Testis (tissue), 2 donors: Measurements from ENCODE around the gene SMIM28.

ENCODE experiments used
- CTCF ChIP-seq, 3 experiments: fragments of 450-650 bp in 2 of 3; fragments of 200-600 bp in 1 of 3; sonication (generic) in 1 of 3; IDR thresholded peaks; one replicate each; pipeline ENCODE4 v1.5.1; 2016 to 2019; ENCODE audit warnings: antibody characterized with exemption in 3 of 3, mild to moderate bottlenecking in 2 of 3, moderate library complexity in 1 of 3
- POLR2A ChIP-seq: fragments of 450-650 bp; IDR thresholded peaks from one replicate; pipeline ENCODE4 v1.6.1; 2017; ENCODE audit warnings: antibody characterized with exemption, mild to moderate bottlenecking, moderate library complexity

DNA sequence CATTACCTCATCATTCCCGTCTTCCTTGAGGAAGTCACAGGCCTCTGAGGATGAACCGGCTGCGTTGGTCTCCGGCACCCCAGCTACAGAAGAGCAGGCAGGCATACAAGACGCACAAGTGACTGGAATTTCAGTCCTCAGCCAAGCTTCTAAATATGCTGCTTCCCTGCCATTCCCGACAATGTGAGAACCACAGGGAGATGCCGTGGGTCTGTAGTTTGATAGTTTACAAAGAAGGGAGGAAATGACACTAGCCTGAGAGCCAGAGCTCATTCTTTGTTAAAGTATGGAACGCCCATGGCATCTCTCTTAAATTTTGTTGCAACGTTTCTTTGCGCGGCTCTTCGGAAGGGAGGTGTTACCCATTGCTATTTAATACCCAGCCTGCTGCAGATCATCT, 52.1 kb downstream of the SMIM28 start:
- no peak for TF ChIP-seq CTCF (IDR thresholded peaks at IDR 0.05)
- no peak for TF ChIP-seq POLR2A
